Inflammatory macrophage (primary cell): ENCODE data around the gene TXNL4B.
"Not testable (repeated sequence)": the region's sequence is repeated elsewhere in the genome, so short reads cannot be mapped to it uniquely, and the experiment has no call there.

Experiments
- DNase-seq, 2 donors: peaks; one replicate each; pipeline ENCODE4 v3.0.0-alpha.2; 2020 to 2022

TXNL4B gene

DNA sequence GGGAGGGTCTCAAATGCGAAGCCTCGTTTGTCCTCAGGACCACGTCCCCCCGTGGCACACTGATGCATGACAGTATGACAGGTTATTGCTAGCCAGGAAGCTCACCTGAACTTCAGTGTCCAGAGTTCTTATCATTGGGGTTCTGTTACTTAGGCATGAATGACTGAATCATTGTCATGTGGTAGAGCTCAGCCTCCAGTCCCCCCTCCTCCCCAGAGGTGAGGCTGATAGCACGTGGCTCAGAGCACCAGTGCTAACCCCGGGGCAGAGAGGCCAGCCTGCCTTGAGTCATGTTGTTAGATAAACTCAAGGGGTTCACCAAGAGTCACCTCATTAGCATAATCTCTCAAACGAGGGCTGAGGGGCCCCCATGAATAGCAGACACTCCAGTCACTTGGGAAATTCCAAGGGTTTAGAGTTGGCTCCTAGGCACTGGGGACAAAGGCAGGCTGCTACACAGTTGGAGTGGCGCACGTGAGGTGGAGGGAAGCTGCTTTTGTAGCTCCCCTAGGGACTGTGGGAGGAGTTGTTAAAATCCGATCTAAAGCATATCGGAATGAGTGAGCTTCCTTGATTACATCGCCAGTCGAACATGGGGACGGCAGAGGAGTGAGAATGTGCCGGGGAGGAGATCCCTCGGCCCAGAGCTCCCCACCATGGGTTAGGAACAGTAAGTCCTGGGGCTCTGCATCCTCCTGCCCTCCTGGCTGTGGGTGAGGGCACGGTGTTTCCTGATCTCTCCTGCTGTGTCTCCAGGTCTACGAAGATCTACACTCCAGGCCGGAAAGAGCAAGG lies 18.4 kb upstream of the TXNL4B start:
- DNase-seq: no peak

GRCh38 chr16:72110662-72111615 lies 17.5 kb upstream of the TXNL4B start:
- no peak for DNase-seq

- no peak for DNase-seq
Measured at GRCh38 chr16:72109966-72110530, 16.6 kb upstream of the TXNL4B start.

DNA sequence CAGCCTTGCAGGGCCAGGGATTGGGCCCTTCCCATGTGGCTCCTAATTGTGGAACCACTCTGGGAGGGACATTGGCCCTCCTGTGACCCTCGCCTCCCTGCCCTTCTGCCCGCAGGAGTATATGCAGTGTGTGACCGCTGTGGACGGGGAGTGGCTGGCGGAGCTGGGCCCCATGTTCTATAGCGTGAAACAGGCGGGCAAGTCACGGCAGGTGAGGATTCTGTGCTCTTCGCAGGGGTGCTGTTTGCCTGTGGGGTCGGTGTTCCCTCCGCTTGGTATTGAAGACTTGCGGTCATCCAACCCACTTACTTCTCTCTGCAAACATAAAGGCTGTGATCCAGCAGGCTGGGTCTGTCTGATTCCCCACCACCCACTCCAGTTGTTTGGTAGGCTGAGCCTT lies 15.9 kb upstream of the TXNL4B start:
- no peak for DNase-seq

- DNase-seq: no peak
Measured at GRCh38 chr16:72108353-72109102, 15.1 kb upstream of the TXNL4B start.

- no peak for DNase-seq
Measured at GRCh38 chr16:72107371-72107770, 14.0 kb upstream of the TXNL4B start.

DNA sequence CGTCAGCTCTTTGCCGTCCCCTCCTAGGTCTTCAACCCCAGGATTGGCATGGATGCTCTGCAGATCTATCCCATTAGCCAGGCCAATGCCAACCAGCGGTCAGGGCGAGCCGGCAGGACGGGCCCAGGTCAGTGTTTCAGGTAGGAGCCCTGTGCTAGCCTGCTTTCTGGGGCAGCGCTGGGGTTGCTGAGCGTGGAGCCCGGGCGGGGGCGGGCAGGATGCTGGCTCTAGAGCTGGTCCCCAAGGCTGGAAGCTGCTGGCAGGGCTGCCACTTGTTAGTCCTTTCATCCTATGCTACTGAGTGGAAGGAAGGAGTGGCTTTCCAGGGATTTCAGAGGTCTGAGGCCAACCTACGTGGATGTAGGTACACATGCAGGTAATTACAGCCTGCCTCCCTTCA lies 12.6 kb upstream of the TXNL4B start:
- DNase-seq: no peak

DNA sequence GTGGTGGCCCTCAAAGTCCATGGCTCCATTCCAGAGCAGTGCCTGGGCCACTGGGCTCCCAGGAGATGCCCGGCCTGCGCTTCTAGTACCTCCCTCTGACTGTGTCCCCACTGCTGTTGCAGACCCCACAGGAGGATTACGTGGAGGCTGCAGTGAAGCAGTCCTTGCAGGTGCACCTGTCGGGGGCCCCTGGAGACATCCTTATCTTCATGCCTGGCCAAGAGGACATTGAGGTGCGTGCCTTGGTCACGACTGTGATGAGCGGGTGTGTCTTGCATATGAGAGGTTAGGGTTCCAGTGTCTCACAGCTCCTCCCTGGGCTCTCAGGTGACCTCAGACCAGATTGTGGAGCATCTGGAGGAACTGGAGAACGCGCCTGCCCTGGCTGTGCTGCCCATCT lies 11.5 kb upstream of the TXNL4B start:
- DNase-seq: no peak

DNA sequence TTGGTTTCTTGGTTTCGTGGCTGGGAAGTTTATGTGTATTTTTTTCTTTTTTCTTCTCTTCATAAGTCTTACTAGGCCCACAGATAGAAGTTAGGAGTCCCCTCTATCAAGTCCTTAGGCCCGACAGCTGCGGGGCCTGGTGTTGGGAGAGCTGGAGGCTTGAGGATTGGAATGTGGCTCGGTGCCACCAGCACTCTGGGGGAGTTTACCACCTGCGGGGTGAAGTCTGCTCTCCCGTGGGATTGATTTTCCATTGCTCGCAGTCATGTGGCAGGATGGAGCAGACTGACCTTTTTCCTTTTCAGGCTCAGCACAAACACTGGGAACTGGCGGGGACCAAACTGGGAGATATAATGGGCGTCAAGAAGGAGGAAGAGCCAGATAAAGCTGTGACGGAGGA lies 7.8 kb upstream of the TXNL4B start:
- DNase-seq: no peak

- peak; percentile 63 to 73 for DNase-seq
Measured at GRCh38 chr16:72099377-72099818, 6.0 kb upstream of the TXNL4B start.

- DNase-seq: no peak
Measured at GRCh38 chr16:72098936-72099335, 5.5 kb upstream of the TXNL4B start.

DNA sequence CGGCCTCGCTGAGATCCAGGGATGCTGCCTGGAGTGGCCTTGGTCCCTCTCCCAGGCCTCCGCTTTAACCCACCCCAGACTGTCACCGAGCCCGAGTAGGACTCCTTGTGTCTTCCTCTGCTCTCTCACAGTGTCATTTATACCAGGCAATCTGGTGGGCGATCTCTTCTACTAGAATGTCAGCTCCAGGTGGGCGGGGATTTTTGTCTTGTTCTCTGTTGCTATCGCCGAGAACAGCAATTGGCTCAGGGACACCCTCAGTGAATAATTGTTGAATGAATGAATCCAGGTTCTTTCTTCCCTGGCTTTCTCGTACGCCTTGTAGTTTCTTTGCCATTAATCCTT lies 818 bp upstream of the TXNL4B start:
- DNase-seq: peak; percentile 17 to 40

- DNase-seq: peak; percentile 10 to 15
Measured at GRCh38 chr16:72092832-72093447, 480 bp downstream of the TXNL4B start.

DNA sequence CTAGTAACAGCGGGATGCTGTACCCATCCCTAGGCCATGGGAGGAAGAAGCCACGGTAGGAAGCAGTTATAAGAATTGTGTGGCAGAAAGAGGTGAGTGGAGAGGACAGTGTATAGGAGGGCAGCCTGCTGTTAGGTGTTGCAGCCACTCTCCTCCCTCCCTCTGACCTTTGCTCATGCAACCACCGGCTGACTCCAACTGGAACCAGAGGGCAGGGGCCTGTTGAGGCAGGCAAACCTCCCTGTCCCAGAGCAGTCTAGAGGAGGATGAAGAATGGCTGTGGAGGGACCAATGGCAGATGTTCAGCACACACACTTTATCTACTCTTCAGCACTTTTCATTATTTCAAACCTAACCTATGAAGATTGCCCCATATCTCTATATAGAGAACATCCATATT lies 2.2 kb downstream of the TXNL4B start:
- no peak for DNase-seq

- DNase-seq: no peak
Measured at GRCh38 chr16:72085002-72085401, 8.4 kb downstream of the TXNL4B start.

GRCh38 chr16:72084445-72084844 lies 9.0 kb downstream of the TXNL4B start:
- DNase-seq: no peak

DNA sequence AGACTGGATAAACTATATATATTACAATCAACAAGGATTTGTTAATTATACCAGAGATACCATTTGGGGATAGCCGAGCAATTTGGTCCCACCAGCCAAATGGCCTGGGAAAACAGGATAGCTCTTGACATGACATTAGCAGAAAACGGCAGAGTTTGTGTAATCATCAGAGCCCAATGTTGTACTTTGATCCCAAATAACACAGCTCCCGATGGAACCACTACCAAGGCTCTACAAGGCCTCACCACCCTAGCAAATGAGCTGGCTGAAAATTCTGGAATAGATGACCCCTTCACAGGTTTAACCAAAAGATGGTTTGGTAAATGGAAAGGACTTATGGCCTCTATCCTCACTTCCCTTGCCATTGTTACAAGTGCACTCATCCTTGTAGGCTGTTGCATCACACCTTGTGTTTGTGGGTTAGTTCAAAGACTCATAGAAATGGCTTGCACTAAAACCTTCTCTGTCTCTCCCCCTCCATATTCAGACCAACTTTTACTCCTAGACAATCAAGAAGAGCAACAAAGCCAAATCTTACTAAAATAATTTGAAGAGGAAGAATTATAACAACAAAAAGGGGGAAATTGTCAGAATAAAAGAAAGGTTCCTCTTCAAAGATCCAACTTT lies 9.5 kb downstream of the TXNL4B start:
- DNase-seq: no peak

- not testable (repeated sequence) for DNase-seq
Measured at GRCh38 chr16:72076991-72077706, 16.3 kb downstream of the TXNL4B start.

DNA sequence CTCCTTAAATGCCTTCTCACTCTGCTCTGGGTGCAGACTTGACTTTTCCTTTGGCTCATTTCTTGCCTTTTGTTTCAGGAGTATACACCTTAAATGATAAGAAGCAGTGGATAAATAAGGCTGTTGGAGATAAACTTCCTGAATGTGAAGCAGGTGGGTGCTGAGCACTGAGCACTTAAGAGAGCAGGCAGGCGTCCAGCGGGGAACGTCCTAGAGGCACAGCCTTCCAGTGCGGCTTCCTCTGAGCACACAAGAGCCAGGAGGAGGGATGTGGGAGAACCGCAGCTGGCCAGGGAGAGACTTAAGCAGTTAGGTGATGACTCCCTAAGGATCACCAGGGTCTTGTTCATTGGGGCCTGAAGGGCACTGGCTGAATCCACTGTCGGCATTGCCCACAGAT lies 18.4 kb downstream of the TXNL4B start:
- DNase-seq: not testable (repeated sequence)

DNA sequence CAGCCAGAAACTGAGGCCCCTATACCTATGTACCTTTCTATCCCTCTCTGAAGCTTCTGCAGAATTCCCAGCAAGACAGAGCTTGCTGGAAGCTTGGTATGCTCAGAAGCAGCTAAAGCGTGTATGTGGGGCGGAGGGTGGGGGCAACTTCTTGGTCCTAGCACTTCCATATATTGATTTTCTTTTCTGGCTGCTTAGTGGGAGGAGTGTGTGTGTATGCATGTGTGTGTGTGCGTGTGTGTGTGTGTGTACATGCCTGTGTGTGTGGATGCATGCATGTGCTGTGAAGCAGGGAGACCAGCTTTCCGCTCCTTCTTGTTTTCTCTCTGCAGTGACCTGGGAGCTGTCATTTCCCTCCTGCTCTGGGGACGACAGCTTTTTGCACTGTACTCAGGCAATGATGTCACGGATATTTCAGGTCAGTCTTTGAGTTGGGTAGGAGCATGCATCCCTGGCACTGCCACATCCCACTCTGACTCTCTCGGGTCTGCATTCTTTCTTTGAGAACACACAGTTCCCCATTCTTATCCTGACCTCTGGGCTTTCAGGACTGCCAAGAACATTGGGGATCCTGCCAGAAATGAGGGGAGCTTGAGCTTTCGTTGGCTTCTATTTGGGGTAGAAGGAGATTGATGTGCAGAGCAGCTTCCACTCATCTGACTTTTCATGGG lies 19.7 kb downstream of the TXNL4B start:
- DNase-seq: no peak
